ENCODE results near the gene UAP1L1.
"Not testable (repeated sequence)": the region's sequence is repeated elsewhere in the genome, so short reads cannot be mapped to it uniquely, and the experiment has no call there.

UAP1L1 gene

GRCh38 chr9:137114613-137115393 is 37.5 kb downstream of the UAP1L1 start, which contains the start of gene DPP7:
Gene DPP7 (minus strand): TSS chr9:137114733. CDS start chr9:137114713, 20 bp downstream.
- H3K9me3 ChIP-seq = no peaks in the 10 kb centered on the region
- no peaks in the 10 kb centered on the region for H3K27me3 ChIP-seq
- TF ChIP-seq CTCF (IDR thresholded peaks at IDR 0.05; ENCODE audit: low read depth, low read length) = no peak
- H3K4me3 ChIP-seq (ENCODE audit: low read depth, low read length) = peak within 1 kb of the TSS; percentile 54
- H3K4me1 ChIP-seq = 0 out of 2 replicates have a peak, but pooled peaks cover 4% of the 10 kb centered on the region
- peak; percentile 79 for DNase-seq
- peaks cover 24% of the 10 kb centered on the region for H3K36me3 ChIP-seq

- H3K9me3 ChIP-seq = no peaks in the 10 kb centered on the region
- no peak for DNase-seq
- TF ChIP-seq CTCF (IDR thresholded peaks at IDR 0.05; ENCODE audit: low read depth, low read length) = no peak
- no peaks in the 10 kb centered on the region for H3K27me3 ChIP-seq
- H3K4me3 ChIP-seq (ENCODE audit: low read depth, low read length) = peak overlapping the region; percentile 54
- peaks cover 20% of the 10 kb centered on the region for H3K36me3 ChIP-seq
- H3K4me1 ChIP-seq = 0 out of 2 replicates have a peak, but pooled peaks cover 4% of the 10 kb centered on the region
Observed at GRCh38 chr9:137115394-137116026, 38.2 kb downstream of the UAP1L1 start.

GRCh38 chr9:137116027-137116507 is 38.8 kb downstream of the UAP1L1 start:
- peaks cover 20% of the 10 kb centered on the region for H3K36me3 ChIP-seq
- H3K4me1 ChIP-seq = 0 out of 2 replicates have a peak, but pooled peaks cover 4% of the 10 kb centered on the region
- H3K27me3 ChIP-seq = no peaks in the 10 kb centered on the region
- DNase-seq = no peak
- H3K4me3 ChIP-seq (ENCODE audit: low read depth, low read length) = no peak overlapping the region
- no peak for TF ChIP-seq CTCF (IDR thresholded peaks at IDR 0.05; ENCODE audit: low read depth, low read length)
- H3K9me3 ChIP-seq = no peaks in the 10 kb centered on the region

GRCh38 chr9:137116728-137117127 is 39.4 kb downstream of the UAP1L1 start:
- DNase-seq = no peak
- Histone ChIP-seq H3K27me3 (no peaks in the 10 kb centered on the region), H3K9me3 (no peaks in the 10 kb centered on the region), H3K36me3 (peaks cover 18% of the 10 kb centered on the region), H3K4me1 (0 out of 2 replicates have a peak, but pooled peaks cover 4% of the 10 kb centered on the region), H3K4me3 (ENCODE audit: low read depth, low read length) (no peak overlapping the region)
- TF ChIP-seq CTCF (IDR thresholded peaks at IDR 0.05; ENCODE audit: low read depth, low read length) = no peak

GRCh38 chr9:137117269-137117731 is 40.0 kb downstream of the UAP1L1 start:
- no peak for DNase-seq
- H3K4me3 ChIP-seq (ENCODE audit: low read depth, low read length) = no peak overlapping the region
- TF ChIP-seq CTCF (IDR thresholded peaks at IDR 0.05; ENCODE audit: low read depth, low read length) = no peak
- H3K36me3 ChIP-seq = peaks cover 12% of the 10 kb centered on the region
- 0 out of 2 replicates have a peak, but pooled peaks cover 4% of the 10 kb centered on the region for H3K4me1 ChIP-seq
- H3K27me3 ChIP-seq = no peaks in the 10 kb centered on the region
- H3K9me3 ChIP-seq = no peaks in the 10 kb centered on the region

GRCh38 chr9:137118092-137118603 is 40.8 kb downstream of the UAP1L1 start:
- not testable (repeated sequence) for H3K4me3 ChIP-seq (ENCODE audit: low read depth, low read length); H3K27me3 ChIP-seq; H3K4me1 ChIP-seq; H3K9me3 ChIP-seq; H3K36me3 ChIP-seq; DNase-seq

- not testable (repeated sequence) for H3K36me3 ChIP-seq; H3K9me3 ChIP-seq; H3K4me1 ChIP-seq; H3K4me3 ChIP-seq (ENCODE audit: low read depth, low read length); H3K27me3 ChIP-seq; DNase-seq
Observed at GRCh38 chr9:137121927-137122795, 44.8 kb downstream of the UAP1L1 start.

- not testable (repeated sequence) for H3K36me3 ChIP-seq; H3K4me1 ChIP-seq; DNase-seq; H3K4me3 ChIP-seq (ENCODE audit: low read depth, low read length); H3K27me3 ChIP-seq; H3K9me3 ChIP-seq
Observed at GRCh38 chr9:137122796-137123467, 45.6 kb downstream of the UAP1L1 start.

Data from BE2C (cell line).